Mucosa of stomach (tissue), 1 donor: ENCODE data around the gene SSRP1.

ENCODE experiments used
- H3K27me3 ChIP-seq: one replicate; pipeline ENCODE4 v1.7.0; 2013; ENCODE audit warnings: mild to moderate bottlenecking, low read length; ENCODE audit not compliant: control insufficient read depth, insufficient read depth
- H3K36me3 ChIP-seq: one replicate; pipeline ENCODE4 v1.7.0; 2013; ENCODE audit warnings: low read length; ENCODE audit not compliant: control insufficient read depth, insufficient read depth
- H3K4me1 ChIP-seq: one replicate; pipeline ENCODE4 v1.7.0; 2013; ENCODE audit warnings: mild to moderate bottlenecking, low read length; ENCODE audit not compliant: control insufficient read depth, insufficient read depth
- H3K4me3 ChIP-seq: one replicate; pipeline ENCODE4 v1.7.0; 2013; ENCODE audit warnings: low read length
- H3K9ac ChIP-seq: one replicate; pipeline ENCODE4 v1.7.0; 2013; ENCODE audit warnings: mild to moderate bottlenecking, low read length, moderate library complexity
- H3K9me3 ChIP-seq: one replicate; pipeline ENCODE4 v1.7.0; 2013; ENCODE audit warnings: mild to moderate bottlenecking, low read length, moderate library complexity; ENCODE audit not compliant: control insufficient read depth
- donor health status: Pancreatic carcinoma.

SSRP1 gene

DNA sequence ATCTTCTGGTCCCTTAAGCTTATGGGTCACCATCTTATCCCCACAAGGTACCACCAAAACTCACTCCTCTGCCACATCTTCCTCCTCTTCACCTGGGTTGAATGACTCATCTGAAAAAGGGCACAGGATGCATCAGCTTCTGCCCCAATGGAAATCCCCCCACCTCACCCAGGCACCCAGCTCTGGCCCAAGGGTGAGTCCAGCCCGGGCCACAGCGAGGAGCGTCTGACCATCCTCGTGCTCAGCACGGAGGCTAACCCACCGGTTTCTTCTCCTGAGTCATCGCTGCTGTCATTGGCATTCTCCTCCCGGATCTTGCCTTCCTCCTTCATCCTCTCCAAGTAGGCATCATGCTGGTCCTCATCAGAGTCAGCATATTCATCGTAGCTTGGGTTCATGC is 5.7 kb downstream of the SSRP1 start:
- Histone ChIP-seq H3K36me3 (peaks cover 10% of the 10 kb centered on the region), H3K4me1 (peaks cover 20% of the 10 kb centered on the region), H3K27me3 (no peaks in the 10 kb centered on the region), H3K4me3 (no peak overlapping the region), H3K9me3 (no peaks in the 10 kb centered on the region), H3K9ac (no peak overlapping the region)

DNA sequence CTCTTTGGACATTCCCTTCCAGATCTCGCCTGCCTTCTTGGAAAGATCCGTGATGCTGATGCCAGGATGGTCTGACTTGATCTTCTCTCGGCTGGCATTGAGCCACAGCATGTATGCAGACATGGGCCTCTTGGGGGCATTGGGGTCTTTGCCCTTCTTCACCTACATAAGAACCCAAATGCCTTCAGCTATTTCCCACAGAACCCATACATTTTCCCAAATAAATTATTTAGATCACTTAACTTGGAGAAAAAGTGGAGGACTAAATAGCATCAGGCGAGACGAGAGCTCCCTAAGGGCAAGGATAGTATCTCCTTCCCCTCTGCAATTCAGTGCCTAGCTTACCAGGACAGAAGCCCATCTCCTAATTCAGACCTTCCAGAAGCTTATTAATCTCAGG is 8.0 kb downstream of the SSRP1 start:
- H3K9ac ChIP-seq = no peak overlapping the region
- peaks cover 10% of the 10 kb centered on the region for H3K36me3 ChIP-seq
- no peaks in the 10 kb centered on the region for H3K27me3 ChIP-seq
- H3K4me3 ChIP-seq = no peak overlapping the region
- H3K9me3 ChIP-seq = no peaks in the 10 kb centered on the region
- H3K4me1 ChIP-seq = peaks cover 25% of the 10 kb centered on the region

GRCh38 chr11:57325735-57326048 is 10.0 kb downstream of the SSRP1 start:
- no peaks in the 10 kb centered on the region for H3K9me3 ChIP-seq
- H3K4me1 ChIP-seq = peaks cover 46% of the 10 kb centered on the region
- H3K9ac ChIP-seq = peak overlapping the region; percentile 93
- peak overlapping the region; percentile 51 for H3K4me3 ChIP-seq
- no peaks in the 10 kb centered on the region for H3K27me3 ChIP-seq
- peaks cover 10% of the 10 kb centered on the region for H3K36me3 ChIP-seq

GRCh38 chr11:57324886-57325734 is 10.6 kb downstream of the SSRP1 start, which contains the start of gene TNKS1BP1:
TSS of gene TNKS1BP1 (minus strand) at chr11:57324952. CDS start at chr11:57321885, 3,067 bp downstream.
- H3K27me3 ChIP-seq = no peaks in the 10 kb centered on the region
- H3K9me3 ChIP-seq = no peaks in the 10 kb centered on the region
- peaks cover 6% of the 10 kb centered on the region for H3K36me3 ChIP-seq
- peaks cover 51% of the 10 kb centered on the region for H3K4me1 ChIP-seq
- H3K4me3 ChIP-seq = peak within 1 kb of the TSS; percentile 93
- peak within 1 kb of the TSS; percentile 93 for H3K9ac ChIP-seq

GRCh38 chr11:57324154-57324885 is 11.4 kb downstream of the SSRP1 start:
- Histone ChIP-seq H3K4me1 (peaks cover 55% of the 10 kb centered on the region), H3K27me3 (no peaks in the 10 kb centered on the region), H3K9me3 (no peaks in the 10 kb centered on the region), H3K9ac (peak overlapping the region; percentile 92), H3K4me3 (peak overlapping the region; percentile 93), H3K36me3 (peaks cover 5% of the 10 kb centered on the region)

- no peaks in the 10 kb centered on the region for H3K9me3 ChIP-seq
- H3K9ac ChIP-seq = peak overlapping the region; percentile 92
- no peaks in the 10 kb centered on the region for H3K27me3 ChIP-seq
- peaks cover 58% of the 10 kb centered on the region for H3K4me1 ChIP-seq
- H3K4me3 ChIP-seq = peak overlapping the region; percentile 93
- peaks cover 5% of the 10 kb centered on the region for H3K36me3 ChIP-seq
Observed at GRCh38 chr11:57323855-57324153, 11.9 kb downstream of the SSRP1 start.

DNA sequence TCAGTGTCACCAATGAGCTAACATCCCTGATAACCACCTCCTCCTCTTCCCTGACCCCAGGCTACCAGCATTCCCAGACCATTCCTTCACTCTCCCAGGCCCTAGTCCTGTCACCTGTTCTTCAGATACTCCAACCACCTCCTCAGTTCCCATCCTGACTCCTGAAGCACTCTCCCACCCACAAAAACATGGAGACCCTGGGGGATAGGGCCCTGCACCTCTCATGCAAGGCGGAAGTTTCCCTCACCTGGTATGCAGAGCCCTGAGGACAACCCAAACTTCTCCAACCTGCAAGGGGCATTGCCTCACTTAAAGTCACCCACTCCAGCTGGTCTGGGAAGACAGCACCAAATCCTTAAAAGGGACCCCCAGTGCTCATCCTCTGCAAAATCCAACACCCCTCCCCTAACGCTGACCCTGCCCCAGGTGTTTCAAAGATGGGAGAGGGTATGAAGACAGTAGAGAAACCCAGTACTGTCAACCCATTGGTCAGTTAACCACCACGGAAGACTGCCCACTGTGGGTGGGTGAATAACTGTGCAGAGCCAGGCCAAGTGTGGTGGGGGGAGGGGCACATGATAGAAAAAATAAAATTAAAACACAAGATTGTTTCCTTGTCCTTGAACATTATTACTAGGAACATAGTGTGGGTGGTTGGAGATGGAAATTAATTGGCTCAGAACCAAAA is 12.4 kb downstream of the SSRP1 start:
- H3K9ac ChIP-seq = peak overlapping the region; percentile 92
- H3K9me3 ChIP-seq = no peaks in the 10 kb centered on the region
- peaks cover 63% of the 10 kb centered on the region for H3K4me1 ChIP-seq

DNA sequence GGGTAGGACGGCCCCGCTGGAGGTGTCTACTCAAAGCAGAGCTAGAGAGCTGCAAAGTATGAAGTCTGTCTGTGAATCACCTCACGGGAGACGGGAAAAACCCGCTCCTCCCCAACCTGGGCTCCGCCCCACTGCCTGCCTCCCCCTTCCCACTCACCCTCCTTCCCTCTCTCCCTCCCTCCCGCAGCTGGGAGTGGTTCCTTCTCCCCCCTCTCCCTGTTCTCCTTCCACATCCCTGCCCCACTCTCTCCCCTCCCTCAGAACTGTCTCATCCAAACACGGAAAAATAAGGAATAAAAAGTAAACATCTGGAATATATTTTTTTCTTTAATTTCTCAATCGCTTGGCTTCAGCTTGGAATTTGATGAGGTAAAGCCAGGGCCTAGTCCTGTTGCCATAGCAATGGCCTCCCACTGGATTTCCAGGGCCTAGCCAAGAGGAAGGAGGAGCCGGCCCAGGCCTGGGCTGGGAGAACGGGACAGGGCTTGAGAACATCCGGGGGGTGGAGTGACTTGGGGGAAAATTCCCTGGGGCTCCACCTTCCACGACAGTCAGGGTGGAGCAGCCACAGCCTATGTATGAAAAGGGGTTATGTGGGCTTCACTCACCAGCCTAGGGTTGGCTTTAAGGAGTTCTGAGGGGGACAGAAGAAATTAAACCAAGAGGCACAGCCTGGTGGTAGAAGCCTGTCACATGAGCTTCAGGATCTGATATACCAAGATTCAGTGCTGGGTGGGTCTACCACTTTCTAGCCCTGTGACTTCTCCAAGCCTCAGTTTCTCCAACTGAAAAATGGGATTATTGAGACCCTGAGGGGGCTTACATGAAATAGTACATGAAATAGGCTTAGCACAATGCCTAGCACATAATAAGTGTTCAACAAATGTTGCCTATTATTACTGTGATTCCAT is 13.2 kb downstream of the SSRP1 start:
- peaks cover 5% of the 10 kb centered on the region for H3K36me3 ChIP-seq
- H3K9me3 ChIP-seq = no peaks in the 10 kb centered on the region
- H3K4me1 ChIP-seq = peaks cover 71% of the 10 kb centered on the region
- no peaks in the 10 kb centered on the region for H3K27me3 ChIP-seq
- peak overlapping the region; percentile 93 for H3K4me3 ChIP-seq
- peak overlapping the region; percentile 92 for H3K9ac ChIP-seq

More for the DNA sequence above, 12.4 kb downstream of the SSRP1 start:
- H3K27me3 ChIP-seq = no peaks in the 10 kb centered on the region
- H3K36me3 ChIP-seq = peaks cover 4% of the 10 kb centered on the region
- H3K4me3 ChIP-seq = peak overlapping the region; percentile 93

DNA sequence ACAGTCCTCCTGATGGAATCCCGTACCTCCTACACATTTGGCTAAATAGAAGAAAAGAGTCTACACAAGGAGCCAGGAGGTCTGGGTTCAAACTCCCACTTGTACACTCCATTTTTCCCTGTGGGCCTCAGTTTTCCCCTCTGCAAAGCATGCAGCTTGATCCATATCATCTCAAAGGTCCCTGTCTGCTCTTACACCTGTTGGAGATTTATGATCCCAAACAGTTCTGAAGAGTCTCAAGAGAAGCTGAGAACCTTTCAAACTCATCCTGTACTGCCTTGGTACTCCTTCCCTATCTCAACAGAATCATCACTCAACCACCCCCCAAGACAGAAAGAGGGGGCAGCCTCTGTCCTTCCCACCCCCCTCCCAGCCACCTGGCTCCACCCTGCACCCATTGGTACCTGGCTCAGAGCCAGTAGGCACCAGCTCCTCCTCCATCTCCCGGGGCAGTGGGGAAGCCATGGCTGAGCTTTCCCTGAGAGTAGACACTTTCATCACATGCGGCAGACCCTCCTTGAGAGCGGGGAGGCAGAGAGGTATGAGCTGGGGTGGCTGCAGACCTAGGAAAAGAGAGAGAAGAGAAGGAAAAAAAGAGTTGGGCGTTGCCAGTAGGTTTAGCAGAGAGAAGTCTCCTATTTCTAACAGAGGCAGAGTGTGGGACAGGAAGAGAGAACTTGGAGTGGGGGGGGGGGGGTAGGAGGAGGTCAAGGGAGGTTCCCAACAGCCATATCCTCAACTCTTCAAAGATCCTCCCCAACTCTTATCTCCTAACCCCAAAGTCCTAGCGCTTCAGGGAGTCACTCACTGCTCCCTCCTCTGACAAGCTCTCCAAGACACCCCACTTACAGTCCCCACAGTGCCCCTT is 14.1 kb downstream of the SSRP1 start:
- Histone ChIP-seq H3K27me3 (no peaks in the 10 kb centered on the region), H3K4me1 (peaks cover 79% of the 10 kb centered on the region), H3K9me3 (no peaks in the 10 kb centered on the region), H3K36me3 (peaks cover 12% of the 10 kb centered on the region), H3K4me3 (peak overlapping the region; percentile 93), H3K9ac (peak overlapping the region; percentile 92)

DNA sequence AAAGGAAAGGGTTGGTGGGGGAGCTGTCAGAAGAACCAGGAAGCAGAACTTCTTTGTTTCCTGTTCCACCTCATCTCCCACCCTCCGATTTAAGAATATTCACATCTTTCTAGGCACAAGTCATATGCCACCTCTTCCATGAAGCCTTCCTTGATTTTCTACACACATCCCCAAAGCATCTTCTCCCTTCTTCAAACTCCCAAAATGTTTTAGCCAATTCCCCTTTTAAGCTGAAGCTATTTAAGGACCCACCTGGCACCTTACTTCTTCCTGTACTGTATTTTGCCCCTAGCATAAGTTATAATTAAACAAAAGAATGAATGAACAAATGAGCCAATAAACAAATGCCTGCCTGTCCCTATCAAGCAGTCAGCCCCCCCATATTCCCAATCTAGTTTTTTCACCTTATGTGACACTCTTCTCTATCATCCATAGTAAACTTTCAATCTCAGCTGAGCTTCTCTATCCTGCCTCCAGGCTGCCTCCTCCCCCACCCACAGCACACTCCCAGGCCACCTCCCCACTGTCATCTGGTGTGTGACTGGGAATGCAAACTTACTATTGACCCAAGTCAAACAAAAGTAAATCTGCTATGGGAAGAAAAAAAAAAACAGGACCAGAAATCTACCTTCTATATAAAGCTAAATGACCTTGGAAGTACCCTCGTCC is 14.8 kb downstream of the SSRP1 start:
- H3K36me3 ChIP-seq = peaks cover 18% of the 10 kb centered on the region
- peak overlapping the region; percentile 92 for H3K9ac ChIP-seq
- peak overlapping the region; percentile 93 for H3K4me3 ChIP-seq
- peaks cover 78% of the 10 kb centered on the region for H3K4me1 ChIP-seq
- H3K9me3 ChIP-seq = no peaks in the 10 kb centered on the region
- H3K27me3 ChIP-seq = no peaks in the 10 kb centered on the region
